Medulla oblongata (tissue), 1 donor: Measurements from ENCODE around the gene INPP5F.
"Not testable (repeated sequence)": the region's sequence is repeated elsewhere in the genome, so short reads cannot be mapped to it uniquely, and the experiment has no call there.

Source experiments
- DNase-seq: peaks from one replicate; pipeline ENCODE4 v3.0.0-alpha.2; 2015; ENCODE audit errors: extremely low spot score

INPP5F gene

DNA sequence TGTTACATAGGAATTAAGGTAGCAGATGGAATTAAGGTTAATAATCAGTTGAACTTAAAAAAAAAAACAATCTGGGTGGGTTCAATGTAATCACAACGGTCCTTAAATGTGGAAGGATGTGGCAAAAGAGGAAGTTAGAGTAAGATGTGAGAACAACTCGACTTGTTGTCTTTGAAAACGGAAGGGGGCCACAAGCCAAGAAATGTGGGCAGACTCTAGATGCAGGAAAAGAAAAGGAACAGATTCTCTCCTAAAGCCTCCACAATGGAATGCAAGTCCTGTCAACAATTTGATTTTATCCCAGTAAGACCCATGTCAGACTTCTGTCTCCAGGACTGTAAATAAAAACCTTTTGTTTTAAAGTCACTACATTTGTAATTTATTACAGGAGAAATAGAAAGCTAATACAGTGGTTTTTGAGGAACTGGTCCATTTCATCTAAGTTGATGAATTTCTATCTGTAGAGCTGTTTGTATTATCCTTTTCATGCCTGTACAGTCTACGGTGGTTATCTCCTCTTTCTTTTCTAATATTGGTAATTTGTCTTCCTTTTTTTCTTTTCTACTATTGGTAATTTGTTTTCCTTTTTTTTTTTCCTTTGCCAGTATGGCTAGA is 138.2 kb downstream of the INPP5F start:
- no peak for DNase-seq

DNA sequence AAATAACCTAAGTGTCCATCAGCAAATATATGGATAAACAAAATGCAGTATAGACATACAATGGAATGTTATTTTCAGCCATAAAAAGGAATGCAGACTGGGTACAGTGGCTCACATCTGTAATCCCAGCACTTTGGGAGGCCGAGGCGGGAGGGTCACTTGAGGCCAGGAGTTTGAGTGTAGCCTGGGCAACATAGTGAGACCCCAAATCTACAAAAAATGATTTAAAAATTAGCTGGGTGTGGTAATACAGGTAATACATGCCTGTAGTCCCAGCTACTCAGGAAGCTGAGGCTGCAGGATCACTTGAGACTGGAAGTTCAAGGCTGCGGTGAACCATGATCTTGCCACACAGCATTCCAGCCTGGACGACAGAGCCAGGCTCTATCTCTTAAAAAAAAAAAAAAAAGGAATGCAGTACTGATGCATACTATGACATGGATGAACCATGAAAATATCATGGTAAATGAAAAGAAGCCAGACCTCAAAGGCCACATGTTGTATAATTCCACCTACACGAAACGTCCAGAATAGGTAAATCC is 139.9 kb downstream of the INPP5F start:
- no peak for DNase-seq

DNA sequence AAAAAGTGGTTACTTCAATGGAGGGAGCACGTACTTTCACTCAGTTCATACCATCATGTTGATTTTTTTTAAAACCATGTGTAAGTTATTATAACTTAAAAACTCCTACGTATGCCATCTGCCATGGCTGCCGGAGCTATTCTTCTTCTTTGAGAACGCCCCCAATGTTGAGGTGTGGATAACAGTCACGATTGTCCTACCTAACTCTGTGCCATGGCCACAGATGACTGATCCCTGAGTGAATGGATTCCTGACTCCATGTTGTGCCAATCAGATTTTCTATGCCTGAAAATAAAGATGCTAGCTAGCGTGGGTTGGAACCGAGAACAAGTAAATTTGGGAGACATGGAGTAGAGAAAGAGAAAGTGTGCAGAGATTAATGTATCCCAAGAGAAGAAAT is 141.5 kb downstream of the INPP5F start:
- DNase-seq: no peak

DNA sequence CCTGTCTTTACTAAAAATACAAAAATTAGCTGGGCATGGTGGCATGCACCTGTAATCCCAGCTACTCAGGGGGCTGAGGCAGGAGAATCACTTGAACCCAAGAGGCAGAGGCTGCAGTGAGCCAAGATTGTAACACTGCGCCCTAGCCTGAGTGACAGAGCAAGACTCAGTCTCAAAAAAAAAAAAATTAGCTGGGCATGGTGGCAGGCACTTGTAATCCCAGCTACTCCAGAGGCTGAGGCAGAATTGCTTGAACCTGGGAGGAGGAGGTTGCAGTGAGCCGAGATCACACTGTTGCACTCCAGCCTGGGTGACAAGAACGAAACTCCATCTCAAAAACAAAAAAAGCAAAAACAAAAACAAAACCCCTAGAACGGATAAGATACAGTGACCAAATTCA is 143.5 kb downstream of the INPP5F start:
- DNase-seq: not testable (repeated sequence)

DNA sequence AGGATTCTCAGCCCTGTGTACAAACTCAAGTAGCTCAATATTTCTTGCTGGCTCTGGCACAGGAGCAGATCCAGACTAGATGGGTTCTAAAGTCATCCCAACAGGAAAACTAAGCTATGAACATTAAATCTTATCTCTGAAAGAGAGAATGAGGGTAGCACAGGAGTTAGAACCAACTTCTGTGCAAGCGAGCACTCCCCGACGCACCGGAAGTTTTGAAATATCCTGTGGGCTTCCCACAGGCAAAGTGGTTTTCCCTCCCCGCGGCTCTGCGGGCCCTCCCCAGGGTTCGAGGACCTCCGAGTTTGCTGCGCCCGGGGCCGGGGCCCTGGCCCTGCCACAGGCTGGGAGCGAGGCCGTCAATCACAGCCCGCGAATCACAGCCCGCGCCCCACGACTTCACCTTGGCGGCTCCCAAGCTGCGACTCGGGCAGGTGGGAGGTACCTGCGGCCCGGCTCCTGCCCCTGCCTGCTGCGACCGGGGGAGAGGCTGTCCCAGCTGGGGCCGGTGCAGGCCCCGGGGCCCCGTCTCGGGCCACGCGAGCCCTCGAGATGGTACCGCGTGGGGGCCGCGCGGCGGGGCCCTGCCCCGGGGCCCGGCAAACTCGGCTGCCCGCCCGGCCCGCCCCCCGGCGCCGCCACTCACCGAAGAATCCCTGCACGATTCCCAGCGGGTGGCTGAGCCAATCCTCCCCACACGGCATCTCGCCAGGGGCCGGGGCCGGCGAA is 146.2 kb downstream of the INPP5F start:
- DNase-seq: peak; percentile 33

DNA sequence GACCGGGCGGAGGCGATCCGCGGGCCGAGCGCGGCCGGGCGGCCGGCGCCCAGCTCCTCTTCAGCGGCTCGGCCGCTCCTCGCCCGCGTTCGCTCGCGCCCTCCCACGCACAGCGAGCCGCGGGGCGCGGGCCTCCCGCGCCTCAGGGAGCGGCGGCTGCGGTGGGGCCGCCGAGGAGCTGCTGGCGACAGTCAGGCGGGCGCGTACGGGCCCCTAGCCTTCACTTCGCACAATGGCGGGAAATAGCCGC is 146.7 kb downstream of the INPP5F start, which contains the start of gene MCMBP:
Gene MCMBP, minus strand, starts transcription at position 234 of the 250 bp plus-strand sequence. CDS start 259 bp downstream, outside the sequence.
- no peak for DNase-seq

DNA sequence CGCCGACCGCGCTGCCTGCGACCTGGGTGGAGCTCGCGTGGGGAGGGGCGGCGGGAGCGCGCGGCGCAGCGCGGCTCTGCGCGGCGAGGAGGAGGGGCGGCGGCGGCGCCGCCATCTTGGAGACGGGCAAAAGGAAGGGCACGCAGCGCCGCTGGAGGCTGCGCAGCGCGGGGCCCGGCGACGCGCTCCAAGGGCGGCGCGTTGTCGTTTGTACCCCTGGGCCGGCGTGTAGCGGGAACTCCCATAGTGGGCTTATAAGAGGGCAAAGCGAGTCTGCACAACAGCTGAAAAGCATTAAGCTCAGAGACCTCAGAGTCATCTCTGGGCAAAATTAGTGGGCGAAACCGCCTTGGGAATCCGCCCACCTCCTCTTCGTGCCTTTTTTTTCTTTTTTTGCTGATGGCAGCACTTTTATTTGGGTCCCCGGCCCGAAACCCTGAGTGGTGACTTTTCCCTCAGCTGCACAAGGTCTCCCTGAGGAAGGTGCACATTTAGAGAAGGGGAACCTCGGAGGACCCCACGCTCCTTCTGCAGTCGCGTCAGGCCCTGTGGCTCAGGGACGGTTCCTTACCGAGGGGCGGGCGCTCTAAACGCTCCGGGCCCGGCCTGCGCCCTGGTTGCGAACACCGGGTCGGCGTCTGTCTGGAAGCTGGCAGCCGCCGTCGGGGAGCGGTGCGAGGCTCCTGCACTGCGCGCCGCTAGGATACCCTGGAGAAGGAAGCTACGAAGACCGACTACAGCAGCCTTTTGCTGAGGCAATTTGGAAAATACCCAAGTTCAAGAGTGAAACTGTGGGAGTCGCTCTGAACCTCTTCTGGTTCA is 147.2 kb downstream of the INPP5F start:
- peak; percentile 89 for DNase-seq

DNA sequence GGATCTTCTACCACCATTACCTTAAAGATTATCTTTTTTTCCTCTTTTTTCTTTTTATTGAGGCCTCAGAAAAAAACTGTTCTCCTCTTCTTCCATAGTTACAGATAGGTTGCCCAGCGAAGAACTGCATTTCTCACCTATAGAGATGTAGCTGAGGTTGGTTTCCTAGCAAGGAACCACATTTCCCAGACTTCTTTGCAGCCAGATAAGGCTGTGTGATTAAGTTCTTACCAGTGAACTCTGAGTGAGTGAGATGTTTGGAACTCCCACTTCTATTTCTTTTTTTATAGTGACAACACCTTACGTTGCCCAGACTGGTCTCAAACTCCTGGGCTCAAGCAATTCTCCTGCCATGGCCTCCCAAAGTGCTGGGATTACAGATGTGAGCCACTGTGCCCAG is 152.7 kb downstream of the INPP5F start:
- DNase-seq: no peak
